Activated T-cell treated with anti-CD3 and anti-CD28 coated beads, Interleukin-2, amount 50 U/mL, for 24 hours (primary cell): Measurements from ENCODE around the gene KIF7.
A peak's percentile ranks its signal among the peaks of the same experiment; 100 is the strongest.

Experiments used
- DNase-seq: peaks from one replicate; pipeline ENCODE4 v3.0.0-alpha.2; 2020
- H3K27ac Mint-ChIP-seq: 2 replicates; pipeline ENCODE4 v1.8.0; 2020; ENCODE audit warnings: mild to moderate bottlenecking, mixed read lengths
- H3K27me3 Mint-ChIP-seq: 2 replicates; pipeline ENCODE4 v1.8.0; 2020; ENCODE audit warnings: mixed read lengths
- H3K36me3 Mint-ChIP-seq: 2 replicates; pipeline ENCODE4 v1.8.0; 2020; ENCODE audit warnings: low read depth, mixed read lengths
- H3K4me1 Mint-ChIP-seq: 2 replicates; pipeline ENCODE4 v1.8.0; 2020; ENCODE audit warnings: low read depth, mixed read lengths
- H3K4me3 Mint-ChIP-seq: 2 replicates; pipeline ENCODE4 v1.8.0; 2020; ENCODE audit warnings: mild to moderate bottlenecking, moderate library complexity, mixed read lengths
- H3K9me3 Mint-ChIP-seq: 2 replicates; pipeline ENCODE4 v1.8.0; 2020; ENCODE audit warnings: mixed read lengths

The KIF7 gene

GRCh38 chr15:89664441-89665350 is 9.4 kb upstream of the KIF7 start:
- DNase-seq = no peak
- no peak overlapping the region for H3K27ac Mint-ChIP-seq
- H3K36me3 Mint-ChIP-seq = no peaks in the 10 kb centered on the region
- H3K4me3 Mint-ChIP-seq = peak overlapping the region; percentile 29
- peaks cover 1% of the 10 kb centered on the region for H3K4me1 Mint-ChIP-seq
- no peaks in the 10 kb centered on the region for H3K9me3 Mint-ChIP-seq
- peaks cover 43% of the 10 kb centered on the region for H3K27me3 Mint-ChIP-seq

- no peak for DNase-seq
- H3K9me3 Mint-ChIP-seq = no peaks in the 10 kb centered on the region
Observed at GRCh38 chr15:89662893-89663626, 7.8 kb upstream of the KIF7 start.

GRCh38 chr15:89660556-89660955 is 5.3 kb upstream of the KIF7 start:
- no peak for DNase-seq
- peaks cover 8% of the 10 kb centered on the region for H3K4me1 Mint-ChIP-seq
- no peaks in the 10 kb centered on the region for H3K9me3 Mint-ChIP-seq
- no peak overlapping the region for H3K4me3 Mint-ChIP-seq
- H3K27me3 Mint-ChIP-seq = peaks cover 55% of the 10 kb centered on the region
- H3K36me3 Mint-ChIP-seq = no peaks in the 10 kb centered on the region
- no peak overlapping the region for H3K27ac Mint-ChIP-seq

More at GRCh38 chr15:89662893-89663626, 7.8 kb upstream of the KIF7 start:
- peaks cover 1% of the 10 kb centered on the region for H3K4me1 Mint-ChIP-seq
- H3K4me3 Mint-ChIP-seq = no peak overlapping the region
- H3K27ac Mint-ChIP-seq = no peak overlapping the region
- no peaks in the 10 kb centered on the region for H3K36me3 Mint-ChIP-seq
- H3K27me3 Mint-ChIP-seq = peaks cover 50% of the 10 kb centered on the region

GRCh38 chr15:89659295-89659694 is 4.0 kb upstream of the KIF7 start:
- Mint-ChIP-seq H3K9me3 (no peaks in the 10 kb centered on the region), H3K4me1 (peaks cover 13% of the 10 kb centered on the region), H3K27me3 (peaks cover 54% of the 10 kb centered on the region), H3K4me3 (no peak overlapping the region), H3K27ac (no peak overlapping the region), H3K36me3 (no peaks in the 10 kb centered on the region)
- DNase-seq = no peak

- H3K27ac Mint-ChIP-seq = no peak overlapping the region
- peaks cover 62% of the 10 kb centered on the region for H3K27me3 Mint-ChIP-seq
- DNase-seq = no peak
- no peaks in the 10 kb centered on the region for H3K9me3 Mint-ChIP-seq
- H3K36me3 Mint-ChIP-seq = no peaks in the 10 kb centered on the region
- no peak overlapping the region for H3K4me3 Mint-ChIP-seq
- peaks cover 15% of the 10 kb centered on the region for H3K4me1 Mint-ChIP-seq
Observed at GRCh38 chr15:89657686-89658200, 2.5 kb upstream of the KIF7 start.

- peak overlapping the region; percentile 79 for H3K4me3 Mint-ChIP-seq
- no peaks in the 10 kb centered on the region for H3K9me3 Mint-ChIP-seq
- no peak for DNase-seq
- H3K36me3 Mint-ChIP-seq = no peaks in the 10 kb centered on the region
- peaks cover 15% of the 10 kb centered on the region for H3K4me1 Mint-ChIP-seq
- peaks cover 58% of the 10 kb centered on the region for H3K27me3 Mint-ChIP-seq
- no peak overlapping the region for H3K27ac Mint-ChIP-seq
Observed at GRCh38 chr15:89656116-89656815, 999 bp upstream of the KIF7 start.

- Mint-ChIP-seq H3K4me1 (peaks cover 15% of the 10 kb centered on the region), H3K27ac (no peak overlapping the region), H3K27me3 (peaks cover 46% of the 10 kb centered on the region), H3K4me3 (peak overlapping the region; percentile 79), H3K36me3 (no peaks in the 10 kb centered on the region), H3K9me3 (no peaks in the 10 kb centered on the region)
- no peak for DNase-seq
Observed at GRCh38 chr15:89654301-89654761, 936 bp downstream of the KIF7 start.

- Mint-ChIP-seq H3K27me3 (peaks cover 41% of the 10 kb centered on the region), H3K36me3 (no peaks in the 10 kb centered on the region), H3K4me3 (no peak overlapping the region), H3K9me3 (no peaks in the 10 kb centered on the region), H3K4me1 (peaks cover 15% of the 10 kb centered on the region), H3K27ac (no peak overlapping the region)
- no peak for DNase-seq
Observed at GRCh38 chr15:89653578-89653977, 1.7 kb downstream of the KIF7 start.

GRCh38 chr15:89652666-89653065 is 2.6 kb downstream of the KIF7 start:
- Mint-ChIP-seq H3K27me3 (peaks cover 41% of the 10 kb centered on the region), H3K9me3 (no peaks in the 10 kb centered on the region), H3K27ac (no peak overlapping the region), H3K4me1 (peaks cover 15% of the 10 kb centered on the region), H3K36me3 (no peaks in the 10 kb centered on the region), H3K4me3 (no peak overlapping the region)
- no peak for DNase-seq

GRCh38 chr15:89652131-89652530 is 3.1 kb downstream of the KIF7 start:
- H3K27ac Mint-ChIP-seq = no peak overlapping the region
- peaks cover 44% of the 10 kb centered on the region for H3K27me3 Mint-ChIP-seq
- H3K4me3 Mint-ChIP-seq = no peak overlapping the region
- H3K4me1 Mint-ChIP-seq = peaks cover 16% of the 10 kb centered on the region
- no peaks in the 10 kb centered on the region for H3K9me3 Mint-ChIP-seq
- DNase-seq = no peak
- H3K36me3 Mint-ChIP-seq = no peaks in the 10 kb centered on the region

GRCh38 chr15:89649716-89650115 is 5.6 kb downstream of the KIF7 start:
- peaks cover 29% of the 10 kb centered on the region for H3K27me3 Mint-ChIP-seq
- peaks cover 7% of the 10 kb centered on the region for H3K4me1 Mint-ChIP-seq
- H3K36me3 Mint-ChIP-seq = no peaks in the 10 kb centered on the region
- peak; percentile 24 for DNase-seq
- H3K27ac Mint-ChIP-seq = no peak overlapping the region
- H3K9me3 Mint-ChIP-seq = no peaks in the 10 kb centered on the region
- H3K4me3 Mint-ChIP-seq = no peak overlapping the region

- no peaks in the 10 kb centered on the region for H3K9me3 Mint-ChIP-seq
- H3K27me3 Mint-ChIP-seq = peaks cover 23% of the 10 kb centered on the region
- H3K4me3 Mint-ChIP-seq = no peak overlapping the region
- H3K27ac Mint-ChIP-seq = no peak overlapping the region
- no peaks in the 10 kb centered on the region for H3K36me3 Mint-ChIP-seq
- peak; percentile 22 for DNase-seq
- peaks cover 2% of the 10 kb centered on the region for H3K4me1 Mint-ChIP-seq
Observed at GRCh38 chr15:89649013-89649625, 6.1 kb downstream of the KIF7 start.

GRCh38 chr15:89648106-89649012 is 6.9 kb downstream of the KIF7 start:
- DNase-seq = peak; percentile 7
- H3K27me3 Mint-ChIP-seq = peaks cover 17% of the 10 kb centered on the region
- H3K9me3 Mint-ChIP-seq = no peaks in the 10 kb centered on the region
- no peak overlapping the region for H3K27ac Mint-ChIP-seq
- no peak overlapping the region for H3K4me3 Mint-ChIP-seq
- no peaks in the 10 kb centered on the region for H3K36me3 Mint-ChIP-seq
- H3K4me1 Mint-ChIP-seq = peaks cover 2% of the 10 kb centered on the region
